ENCODE results near the gene ATP8A2.

ATP8A2 gene

GRCh38 chr13:25625414-25625813 is 253.6 kb downstream of the ATP8A2 start:
- Mint-ChIP-seq H3K36me3 (ENCODE audit: low read depth) (no peaks in the 10 kb centered on the region), H3K4me1 (ENCODE audit: low read depth) (no peaks in the 10 kb centered on the region), H3K27me3 (peaks cover 3% of the 10 kb centered on the region), H3K4me3 (no peak overlapping the region), H3K9me3 (peaks cover 4% of the 10 kb centered on the region), H3K27ac (no peak overlapping the region)
- no peak for DNase-seq

GRCh38 chr13:25630329-25630900 is 258.6 kb downstream of the ATP8A2 start:
- no peak overlapping the region for H3K27ac Mint-ChIP-seq
- no peaks in the 10 kb centered on the region for H3K4me1 Mint-ChIP-seq (ENCODE audit: low read depth)
- H3K4me3 Mint-ChIP-seq = no peak overlapping the region
- H3K36me3 Mint-ChIP-seq (ENCODE audit: low read depth) = no peaks in the 10 kb centered on the region
- peaks cover 13% of the 10 kb centered on the region for H3K27me3 Mint-ChIP-seq
- DNase-seq = no peak
- H3K9me3 Mint-ChIP-seq = peaks cover 4% of the 10 kb centered on the region

GRCh38 chr13:25632166-25632888 is 260.6 kb downstream of the ATP8A2 start:
- Mint-ChIP-seq H3K27ac (no peak overlapping the region), H3K36me3 (ENCODE audit: low read depth) (no peaks in the 10 kb centered on the region), H3K4me1 (ENCODE audit: low read depth) (no peaks in the 10 kb centered on the region), H3K9me3 (no peaks in the 10 kb centered on the region), H3K27me3 (peaks cover 21% of the 10 kb centered on the region), H3K4me3 (no peak overlapping the region)
- DNase-seq = no peak

- DNase-seq = no peak
- Mint-ChIP-seq H3K27ac (no peak overlapping the region), H3K4me1 (ENCODE audit: low read depth) (no peaks in the 10 kb centered on the region), H3K36me3 (ENCODE audit: low read depth) (no peaks in the 10 kb centered on the region), H3K27me3 (peaks cover 25% of the 10 kb centered on the region), H3K9me3 (no peaks in the 10 kb centered on the region), H3K4me3 (no peak overlapping the region)
These were observed 261.3 kb downstream of the ATP8A2 start for GRCh38 chr13:25633093-25633492.

GRCh38 chr13:25645681-25646080 is 273.9 kb downstream of the ATP8A2 start:
- Mint-ChIP-seq H3K4me3 (no peak overlapping the region), H3K27me3 (peaks cover 12% of the 10 kb centered on the region), H3K36me3 (ENCODE audit: low read depth) (no peaks in the 10 kb centered on the region), H3K27ac (no peak overlapping the region), H3K9me3 (peaks cover 19% of the 10 kb centered on the region), H3K4me1 (ENCODE audit: low read depth) (no peaks in the 10 kb centered on the region)
- no peak for DNase-seq

GRCh38 chr13:25649001-25649633 is 277.3 kb downstream of the ATP8A2 start:
- H3K27me3 Mint-ChIP-seq = peaks cover 20% of the 10 kb centered on the region
- peaks cover 13% of the 10 kb centered on the region for H3K9me3 Mint-ChIP-seq
- H3K36me3 Mint-ChIP-seq (ENCODE audit: low read depth) = no peaks in the 10 kb centered on the region
- H3K4me3 Mint-ChIP-seq = no peak overlapping the region
- no peak for DNase-seq
- H3K27ac Mint-ChIP-seq = no peak overlapping the region
- H3K4me1 Mint-ChIP-seq (ENCODE audit: low read depth) = no peaks in the 10 kb centered on the region

GRCh38 chr13:25652764-25653163 is 281.0 kb downstream of the ATP8A2 start:
- peaks cover 6% of the 10 kb centered on the region for H3K9me3 Mint-ChIP-seq
- H3K27me3 Mint-ChIP-seq = peaks cover 31% of the 10 kb centered on the region
- H3K27ac Mint-ChIP-seq = no peak overlapping the region
- H3K36me3 Mint-ChIP-seq (ENCODE audit: low read depth) = no peaks in the 10 kb centered on the region
- no peak for DNase-seq
- no peak overlapping the region for H3K4me3 Mint-ChIP-seq
- no peaks in the 10 kb centered on the region for H3K4me1 Mint-ChIP-seq (ENCODE audit: low read depth)

- Mint-ChIP-seq H3K9me3 (no peaks in the 10 kb centered on the region), H3K4me1 (ENCODE audit: low read depth) (no peaks in the 10 kb centered on the region), H3K4me3 (no peak overlapping the region), H3K27me3 (peaks cover 27% of the 10 kb centered on the region), H3K27ac (no peak overlapping the region), H3K36me3 (ENCODE audit: low read depth) (no peaks in the 10 kb centered on the region)
- DNase-seq = no peak
These were observed 282.5 kb downstream of the ATP8A2 start for GRCh38 chr13:25654322-25654721.

- H3K9me3 Mint-ChIP-seq = no peaks in the 10 kb centered on the region
- H3K27ac Mint-ChIP-seq = no peak overlapping the region
- H3K27me3 Mint-ChIP-seq = peaks cover 23% of the 10 kb centered on the region
- no peak for DNase-seq
- H3K4me3 Mint-ChIP-seq = no peak overlapping the region
- H3K36me3 Mint-ChIP-seq (ENCODE audit: low read depth) = no peaks in the 10 kb centered on the region
- no peaks in the 10 kb centered on the region for H3K4me1 Mint-ChIP-seq (ENCODE audit: low read depth)
These were observed 285.4 kb downstream of the ATP8A2 start for GRCh38 chr13:25657157-25657556.

GRCh38 chr13:25659091-25659795 is 287.5 kb downstream of the ATP8A2 start:
- no peaks in the 10 kb centered on the region for H3K36me3 Mint-ChIP-seq (ENCODE audit: low read depth)
- H3K4me1 Mint-ChIP-seq (ENCODE audit: low read depth) = no peaks in the 10 kb centered on the region
- H3K4me3 Mint-ChIP-seq = no peak overlapping the region
- no peak for DNase-seq
- no peaks in the 10 kb centered on the region for H3K9me3 Mint-ChIP-seq
- no peak overlapping the region for H3K27ac Mint-ChIP-seq
- peaks cover 15% of the 10 kb centered on the region for H3K27me3 Mint-ChIP-seq

GRCh38 chr13:25660996-25661395 is 289.2 kb downstream of the ATP8A2 start:
- Mint-ChIP-seq H3K4me3 (no peak overlapping the region), H3K4me1 (ENCODE audit: low read depth) (no peaks in the 10 kb centered on the region), H3K27ac (no peak overlapping the region), H3K27me3 (peaks cover 3% of the 10 kb centered on the region), H3K36me3 (ENCODE audit: low read depth) (no peaks in the 10 kb centered on the region), H3K9me3 (no peaks in the 10 kb centered on the region)
- no peak for DNase-seq

- DNase-seq = no peak
- no peaks in the 10 kb centered on the region for H3K27me3 Mint-ChIP-seq
- no peak overlapping the region for H3K27ac Mint-ChIP-seq
- no peaks in the 10 kb centered on the region for H3K9me3 Mint-ChIP-seq
- no peak overlapping the region for H3K4me3 Mint-ChIP-seq
- no peaks in the 10 kb centered on the region for H3K4me1 Mint-ChIP-seq (ENCODE audit: low read depth)
- no peaks in the 10 kb centered on the region for H3K36me3 Mint-ChIP-seq (ENCODE audit: low read depth)
These were observed 290.7 kb downstream of the ATP8A2 start for GRCh38 chr13:25662516-25662915.

GRCh38 chr13:25668345-25668744 is 296.6 kb downstream of the ATP8A2 start:
- Mint-ChIP-seq H3K27ac (no peak overlapping the region), H3K4me1 (ENCODE audit: low read depth) (no peaks in the 10 kb centered on the region), H3K36me3 (ENCODE audit: low read depth) (no peaks in the 10 kb centered on the region), H3K4me3 (no peak overlapping the region), H3K27me3 (peaks cover under 1% of the 10 kb centered on the region), H3K9me3 (peaks cover 12% of the 10 kb centered on the region)
- DNase-seq = no peak

GRCh38 chr13:25673711-25674110 is 301.9 kb downstream of the ATP8A2 start:
- H3K4me3 Mint-ChIP-seq = no peak overlapping the region
- DNase-seq = no peak
- no peak overlapping the region for H3K27ac Mint-ChIP-seq
- H3K36me3 Mint-ChIP-seq (ENCODE audit: low read depth) = no peaks in the 10 kb centered on the region
- H3K4me1 Mint-ChIP-seq (ENCODE audit: low read depth) = no peaks in the 10 kb centered on the region
- H3K9me3 Mint-ChIP-seq = peaks cover 6% of the 10 kb centered on the region
- H3K27me3 Mint-ChIP-seq = peaks cover 8% of the 10 kb centered on the region

- no peaks in the 10 kb centered on the region for H3K4me1 Mint-ChIP-seq (ENCODE audit: low read depth)
- no peaks in the 10 kb centered on the region for H3K36me3 Mint-ChIP-seq (ENCODE audit: low read depth)
- no peak overlapping the region for H3K4me3 Mint-ChIP-seq
- H3K27me3 Mint-ChIP-seq = peaks cover 8% of the 10 kb centered on the region
- H3K9me3 Mint-ChIP-seq = peaks cover 3% of the 10 kb centered on the region
- DNase-seq = no peak
- H3K27ac Mint-ChIP-seq = no peak overlapping the region
These were observed 302.6 kb downstream of the ATP8A2 start for GRCh38 chr13:25674371-25674770.

All from activated T-cell treated with anti-CD3 and anti-CD28 coated beads, Interleukin-2, amount 50 U/mL, for 24 hours (primary cell).